Chondrocyte (in vitro differentiated cells): Measurements from ENCODE around the gene COLEC11. TPM values are rescaled to one million over a fixed set of nuclear protein-coding genes. Genes with fewer than 3 reads are reported as not detected.

ENCODE experiments used
- DNase-seq: peaks from one replicate; pipeline ENCODE4 v3.0.0; 2021; ENCODE audit warnings: mixed read lengths, low spot score
- H3K27ac Mint-ChIP-seq: one replicate; pipeline ENCODE4 v1.8.0; 2021; ENCODE audit warnings: mild to moderate bottlenecking, moderate library complexity, mixed read lengths; ENCODE audit not compliant: unreplicated experiment
- H3K27me3 Mint-ChIP-seq: 2 replicates; pipeline ENCODE4 v1.8.0; 2021; ENCODE audit warnings: low read depth, mixed read lengths
- H3K36me3 Mint-ChIP-seq: 2 replicates; pipeline ENCODE4 v1.8.0; 2021; ENCODE audit warnings: low read depth, mixed read lengths
- H3K4me1 Mint-ChIP-seq: 2 replicates; pipeline ENCODE4 v1.8.0; 2021; ENCODE audit warnings: low read depth, mild to moderate bottlenecking, mixed read lengths
- H3K4me3 Mint-ChIP-seq: one replicate; pipeline ENCODE4 v1.8.0; 2021; ENCODE audit warnings: mild to moderate bottlenecking, moderate library complexity, mixed read lengths; ENCODE audit not compliant: unreplicated experiment
- H3K9me3 Mint-ChIP-seq: 2 replicates; pipeline ENCODE4 v1.8.0; 2021; ENCODE audit warnings: low read depth, mixed read lengths
- CTCF ChIP-seq: fragments of 200-600 bp; sonication (generic); IDR thresholded peaks from 2 replicates; pipeline ENCODE4 v1.5.0; 2021; ENCODE audit warnings: antibody characterized with exemption, mild to moderate bottlenecking, moderate library complexity
- total RNA-seq: library from RNA; stranded (reverse); gene quantifications from 3 replicates; pipeline ENCODE4 v1.2.1, GENCODE V29; 2021

COLEC11 gene
- total RNA-seq, 1 donor from 2014 or later: not detected

GRCh38 chr2:3604207-3604877, 9.4 kb downstream of the COLEC11 start:
- Mint-ChIP-seq H3K9me3 (no peaks in the 10 kb centered on the region), H3K27me3 (peaks cover 10% of the 10 kb centered on the region), H3K36me3 (no peaks in the 10 kb centered on the region), H3K4me1 (no peaks in the 10 kb centered on the region), H3K4me3 (no peak overlapping the region), H3K27ac (no peak overlapping the region)
- DNase-seq: peak; percentile 87
- TF ChIP-seq CTCF: no peak

GRCh38 chr2:3604991-3605961, 10.4 kb downstream of the COLEC11 start:
- TF ChIP-seq CTCF: no peak
- H3K27ac Mint-ChIP-seq: no peak overlapping the region
- no peaks in the 10 kb centered on the region for H3K4me1 Mint-ChIP-seq
- no peaks in the 10 kb centered on the region for H3K9me3 Mint-ChIP-seq
- DNase-seq: peak; percentile 40
- H3K36me3 Mint-ChIP-seq: no peaks in the 10 kb centered on the region
- H3K4me3 Mint-ChIP-seq: no peak overlapping the region
- H3K27me3 Mint-ChIP-seq: peaks cover 10% of the 10 kb centered on the region

- Mint-ChIP-seq H3K27ac (no peak overlapping the region), H3K9me3 (no peaks in the 10 kb centered on the region), H3K27me3 (peaks cover 14% of the 10 kb centered on the region), H3K4me1 (no peaks in the 10 kb centered on the region), H3K36me3 (no peaks in the 10 kb centered on the region), H3K4me3 (no peak overlapping the region)
- DNase-seq: peak; percentile 77
- no peak for TF ChIP-seq CTCF
Observed at GRCh38 chr2:3606028-3606369, 11.1 kb downstream of the COLEC11 start.

GRCh38 chr2:3606370-3607201, 11.7 kb downstream of the COLEC11 start:
- H3K27ac Mint-ChIP-seq: no peak overlapping the region
- no peaks in the 10 kb centered on the region for H3K36me3 Mint-ChIP-seq
- no peaks in the 10 kb centered on the region for H3K9me3 Mint-ChIP-seq
- no peak overlapping the region for H3K4me3 Mint-ChIP-seq
- no peaks in the 10 kb centered on the region for H3K4me1 Mint-ChIP-seq
- no peak for TF ChIP-seq CTCF
- peak; percentile 86 for DNase-seq
- H3K27me3 Mint-ChIP-seq: peaks cover 17% of the 10 kb centered on the region
